ENCODE data around the gene KIRREL3.

The KIRREL3 gene

DNA sequence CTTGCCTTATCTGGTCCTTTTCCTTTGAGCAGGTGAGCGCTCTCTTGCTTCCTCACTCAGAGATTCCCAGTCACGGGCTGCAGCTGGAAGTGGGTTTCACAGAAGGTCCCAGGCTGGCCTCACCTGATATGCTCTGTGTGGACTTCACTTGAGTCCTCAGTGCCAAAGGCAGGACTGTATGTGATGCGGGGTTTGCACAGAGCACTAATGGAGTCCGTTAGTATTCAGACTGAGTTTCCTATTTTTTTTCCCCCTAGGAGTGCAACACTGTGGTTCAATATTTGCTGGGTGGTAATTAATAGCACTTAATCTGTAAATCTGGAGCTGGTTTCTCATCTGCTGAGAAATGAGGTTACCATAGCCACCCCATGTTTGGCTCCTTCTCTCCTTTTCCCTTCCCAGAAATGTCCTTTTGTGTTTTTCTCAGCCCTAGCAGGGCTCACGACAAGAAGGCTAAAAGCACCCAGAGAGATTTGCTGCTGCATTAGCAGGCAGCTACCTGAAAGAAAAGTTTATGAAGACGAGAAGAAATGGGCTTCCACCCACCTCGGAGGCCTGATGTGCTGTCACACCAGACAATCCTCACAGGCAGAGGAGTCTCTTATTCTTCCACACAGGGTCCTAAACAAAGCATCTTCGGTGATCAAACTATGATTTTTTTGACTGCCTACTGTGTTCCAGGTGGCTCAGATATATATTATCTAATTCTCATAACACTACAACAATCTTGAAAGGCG lies 262.1 kb downstream of the KIRREL3 start:
- DNase-seq (ENCODE audit: low read depth) = no peak

DNA sequence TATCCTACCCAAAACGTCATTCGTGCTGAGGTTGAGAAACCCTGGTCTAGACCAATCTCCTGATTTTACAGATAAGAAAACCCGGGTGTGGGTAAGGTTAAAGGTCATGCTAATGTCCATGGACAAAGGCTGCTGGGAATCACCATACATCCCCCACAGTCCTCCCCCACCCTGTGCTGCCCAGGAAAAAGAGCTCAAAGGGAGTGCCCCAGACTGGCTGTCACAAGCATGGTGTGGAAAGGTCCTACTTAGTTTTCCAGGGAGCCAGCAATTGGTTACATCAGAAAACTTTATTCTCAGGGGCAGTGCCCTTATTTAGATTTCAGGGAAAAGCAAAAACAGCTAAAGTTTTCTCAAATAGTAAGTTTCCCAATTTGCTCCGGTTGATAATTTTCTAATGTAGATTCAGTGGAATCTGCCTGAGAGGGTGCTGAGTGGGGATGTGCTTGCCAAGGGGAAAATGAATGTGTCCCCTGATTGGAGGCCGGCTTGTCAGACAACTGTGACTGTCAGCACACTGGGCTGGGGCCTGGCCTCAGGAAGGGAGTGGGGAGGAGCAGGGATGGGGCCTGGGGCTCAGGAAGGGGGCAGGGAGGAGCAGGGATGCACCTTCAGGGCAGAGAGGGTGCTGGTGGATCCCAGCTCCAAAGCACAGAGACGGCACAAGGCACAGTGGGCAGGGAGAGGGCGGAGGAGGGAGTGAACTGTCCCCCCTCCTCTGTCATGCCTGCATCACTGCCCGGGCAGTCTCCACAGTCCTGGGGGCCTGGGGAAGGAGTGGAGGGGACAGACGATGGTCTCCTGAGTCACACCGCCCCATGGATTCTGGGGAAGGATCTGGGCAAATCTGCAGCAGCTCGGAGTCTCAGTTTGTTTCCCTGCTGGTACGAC lies 263.6 kb downstream of the KIRREL3 start:
- DNase-seq (ENCODE audit: low read depth) = no peak

DNA sequence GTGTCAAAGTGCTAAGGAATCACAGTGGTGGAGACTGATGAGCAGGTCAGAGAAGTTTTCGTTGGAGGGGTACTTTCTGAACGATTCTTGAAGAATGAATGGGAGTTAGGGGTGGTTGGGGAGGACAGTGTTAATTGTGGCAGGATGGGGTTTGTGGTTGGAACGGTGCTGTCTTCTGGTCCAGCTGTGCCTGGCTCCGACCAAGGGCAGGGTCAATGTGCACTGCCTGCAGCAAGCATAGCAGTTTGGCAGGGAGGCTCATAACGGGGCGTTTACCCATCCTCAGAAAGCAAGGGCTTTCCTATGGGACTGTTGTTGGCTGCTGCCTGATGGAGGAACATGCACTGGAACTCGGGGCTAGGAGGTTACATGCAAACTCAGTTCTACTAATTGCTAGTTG lies 265.8 kb downstream of the KIRREL3 start:
- no peak for DNase-seq (ENCODE audit: low read depth)

DNA sequence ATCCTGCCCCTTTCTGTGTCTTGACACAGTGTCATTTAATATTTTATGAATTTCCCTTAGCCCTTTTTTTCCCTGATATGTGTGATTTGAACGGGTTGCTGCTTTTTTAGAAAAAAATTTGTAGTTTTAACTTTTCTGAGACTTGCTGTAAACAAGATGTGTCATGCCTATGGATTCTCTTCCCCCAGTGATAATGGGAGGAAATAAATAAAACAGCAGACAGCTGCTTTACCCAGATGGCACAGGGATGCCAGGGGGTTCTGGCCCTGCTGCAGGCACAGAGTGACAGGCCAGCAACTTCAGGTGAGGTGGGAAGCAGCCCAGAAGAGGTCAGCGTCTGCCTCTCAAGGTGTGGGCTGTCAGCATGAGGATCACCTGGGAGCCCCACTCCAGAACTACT lies 266.9 kb downstream of the KIRREL3 start:
- no peak for DNase-seq (ENCODE audit: low read depth)

DNA sequence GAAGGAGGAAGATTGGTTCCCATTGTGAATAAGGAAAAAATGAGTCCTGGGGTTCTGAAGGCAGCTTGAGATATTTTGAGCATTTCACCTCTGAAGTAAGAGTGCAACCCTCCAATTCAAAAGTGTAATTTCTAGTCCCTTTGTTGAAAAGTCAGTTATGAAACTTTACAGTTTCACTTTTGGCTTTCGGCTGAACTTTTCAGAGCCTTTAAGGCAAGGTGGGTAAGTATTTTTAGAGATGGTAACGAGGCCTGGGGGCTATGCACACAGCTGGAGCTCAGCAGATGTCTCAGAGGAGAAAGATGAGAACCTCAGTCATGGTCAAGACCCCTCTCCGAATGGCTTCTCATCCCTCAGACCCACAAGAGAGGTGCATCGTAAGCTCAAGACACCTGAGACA lies 267.6 kb downstream of the KIRREL3 start:
- no peak for DNase-seq (ENCODE audit: low read depth)

DNA sequence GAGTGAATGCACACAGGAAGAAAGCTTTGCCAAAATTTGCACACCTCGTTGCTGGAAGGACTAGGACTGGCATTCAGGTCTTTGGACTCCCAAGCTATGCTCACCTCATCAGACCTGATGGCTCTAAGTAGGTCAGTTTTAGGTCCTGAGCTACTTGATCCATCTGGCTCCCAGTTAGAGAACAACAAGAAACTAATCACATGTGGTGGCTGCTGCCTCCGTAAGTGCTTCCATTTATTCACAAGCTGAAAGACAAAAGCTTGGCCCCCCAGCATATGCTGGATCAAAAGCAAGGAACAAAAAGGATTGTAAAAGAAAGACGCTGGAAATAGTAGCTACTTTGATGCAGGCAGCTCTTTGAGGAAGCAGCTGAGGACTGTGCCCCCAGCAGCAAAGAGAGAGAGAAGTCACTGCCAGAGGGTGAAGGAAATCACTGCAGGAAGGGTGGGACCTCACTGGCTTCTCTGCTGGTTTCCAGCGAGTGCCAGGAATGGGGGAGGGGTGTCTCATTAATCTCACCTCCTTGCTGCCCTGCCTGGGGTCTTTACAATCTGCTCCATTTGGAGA lies 268.9 kb downstream of the KIRREL3 start:
- DNase-seq (ENCODE audit: low read depth) = no peak

DNA sequence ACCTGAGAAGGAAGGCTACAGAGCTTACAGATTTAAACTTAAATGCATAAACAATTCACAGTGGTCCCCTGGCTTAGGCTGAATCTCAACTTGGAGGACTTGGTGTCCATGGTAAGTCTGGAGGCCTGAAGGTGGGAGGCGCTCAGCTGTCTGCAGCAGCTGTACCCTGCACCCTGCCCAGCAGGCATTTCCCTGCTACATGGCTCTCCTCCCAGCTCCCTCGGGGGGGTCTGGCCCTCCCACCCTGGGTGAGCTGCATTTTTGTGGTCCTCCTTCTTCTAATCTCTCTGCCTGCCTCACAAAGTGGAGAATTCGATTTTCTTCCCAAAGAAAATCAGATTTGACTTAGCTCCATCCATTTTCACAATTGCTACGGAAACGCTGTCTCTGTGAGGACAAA lies 273.2 kb downstream of the KIRREL3 start:
- no peak for DNase-seq (ENCODE audit: low read depth)

DNA sequence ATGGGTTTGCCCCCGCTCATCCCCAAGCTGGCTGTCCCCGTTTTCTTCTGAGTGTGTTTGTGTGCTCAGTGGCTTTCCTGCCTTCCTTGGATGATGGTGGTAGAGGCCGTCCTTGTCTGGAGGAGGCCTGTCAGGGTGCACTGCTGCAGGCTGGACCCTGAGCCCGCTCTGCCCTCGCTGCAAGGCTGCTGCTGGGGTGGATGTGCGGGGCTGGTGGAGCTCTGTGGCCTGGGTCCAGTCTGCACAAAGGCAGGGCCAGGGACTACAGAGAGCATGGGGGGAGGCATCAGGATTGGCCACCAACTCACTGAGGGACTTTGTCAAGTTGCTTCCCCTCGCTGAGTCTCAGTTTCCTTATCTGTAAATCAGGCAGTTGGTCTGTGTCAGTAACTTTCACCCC lies 275.0 kb downstream of the KIRREL3 start:
- DNase-seq (ENCODE audit: low read depth) = no peak

DNA sequence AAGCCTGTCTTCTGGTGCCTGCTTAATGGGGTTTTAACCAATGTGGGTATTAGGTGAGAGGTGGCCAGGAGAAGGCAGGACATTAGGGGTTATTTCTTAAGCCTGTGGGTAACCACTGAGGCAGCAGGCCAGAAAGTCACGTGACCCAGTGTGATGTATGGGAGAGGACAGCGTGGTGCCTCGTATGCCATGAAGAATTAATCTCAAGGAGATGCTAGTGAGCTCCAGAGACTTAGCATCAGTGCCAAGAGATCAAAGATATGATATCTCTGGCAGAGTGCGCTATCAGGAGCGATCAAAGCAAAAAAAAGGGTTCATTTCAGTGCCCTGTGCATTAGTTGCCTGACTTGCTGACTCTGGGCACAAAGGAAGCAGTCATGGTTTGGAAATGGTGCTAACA lies 275.5 kb downstream of the KIRREL3 start:
- no peak for DNase-seq (ENCODE audit: low read depth)

DNA sequence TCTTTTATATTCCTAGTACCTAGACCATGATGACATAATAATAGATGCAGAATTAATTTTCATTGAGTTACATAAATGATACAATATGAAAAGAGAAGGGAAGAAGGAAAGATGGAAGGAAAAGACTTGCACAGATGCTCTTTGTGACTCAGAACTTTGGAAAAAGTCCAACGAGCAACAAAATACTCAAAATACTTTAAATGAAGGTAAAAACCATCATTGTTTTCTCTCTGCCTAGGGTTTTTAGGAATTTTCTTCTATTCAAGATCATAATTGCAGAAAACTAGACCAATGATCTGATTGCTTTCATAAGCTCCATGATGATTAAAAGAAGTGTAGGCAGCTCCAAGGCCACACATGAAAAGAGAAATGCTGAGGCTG lies 276.9 kb downstream of the KIRREL3 start:
- DNase-seq (ENCODE audit: low read depth) = no peak

DNA sequence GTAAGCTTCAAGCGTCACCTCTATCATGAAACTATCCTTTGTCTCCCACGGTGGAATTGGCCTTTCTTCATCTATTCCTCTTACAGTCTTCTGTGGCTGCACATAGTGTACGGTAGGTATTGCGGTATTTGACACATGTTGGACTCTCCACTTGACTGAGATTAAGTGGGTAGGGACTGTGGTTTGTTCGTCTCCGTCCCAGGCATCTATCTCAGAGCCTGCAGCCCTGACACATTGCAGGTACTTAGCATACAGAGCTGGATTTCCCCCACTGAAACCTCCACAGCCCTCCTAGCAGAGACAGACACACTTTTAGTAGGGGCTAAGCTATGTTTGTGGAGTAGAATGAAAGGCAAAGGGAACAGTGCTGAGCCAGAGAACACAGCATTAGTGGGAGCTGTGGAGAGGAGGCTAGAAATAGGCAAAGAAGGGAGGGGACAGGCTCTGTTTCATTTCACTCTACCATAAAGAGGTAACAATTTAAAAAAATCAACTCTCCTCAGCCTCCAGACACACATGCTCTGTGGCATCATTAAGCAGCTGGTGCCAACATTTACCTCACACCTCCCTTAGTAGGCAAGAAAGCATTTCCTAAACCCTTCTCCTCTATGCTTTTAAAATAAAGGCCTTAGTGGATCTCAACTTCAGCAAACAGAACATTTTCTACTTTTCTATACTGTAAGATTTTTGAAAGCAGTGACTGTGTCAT lies 277.5 kb downstream of the KIRREL3 start:
- DNase-seq (ENCODE audit: low read depth) = no peak

DNA sequence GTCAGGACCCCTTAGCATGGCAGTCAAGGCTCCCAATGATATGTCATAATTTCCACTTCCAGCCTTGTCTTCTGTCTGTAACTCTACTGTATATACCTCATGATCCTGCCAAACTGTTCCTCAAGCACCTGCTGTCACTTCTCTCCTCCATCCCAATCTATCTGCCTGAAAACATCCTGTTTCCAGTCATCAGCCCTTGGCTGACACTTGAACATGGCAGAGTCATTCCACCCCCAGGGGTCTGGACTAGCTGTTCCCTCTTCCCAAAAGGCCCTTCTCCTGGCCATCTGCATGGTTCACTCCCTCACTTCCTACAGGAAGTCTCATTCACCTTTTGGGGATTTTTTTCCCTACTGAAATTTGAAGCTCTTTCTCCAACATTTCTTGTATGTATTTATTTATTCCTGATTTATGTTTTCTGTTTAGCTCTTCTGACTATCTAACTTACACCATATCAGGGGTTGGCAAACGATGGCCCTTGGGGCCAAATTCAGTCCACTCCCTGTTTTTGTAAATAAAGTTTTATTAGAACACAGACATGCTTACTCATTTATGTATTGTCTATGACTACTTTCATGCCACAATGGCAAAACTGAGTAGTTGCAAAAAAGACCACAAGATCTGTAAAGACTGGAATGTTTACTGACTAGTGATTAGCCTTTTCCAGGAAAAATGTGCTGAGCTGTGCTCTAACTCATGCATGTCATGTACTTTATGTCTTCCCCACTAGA lies 278.4 kb downstream of the KIRREL3 start:
- DNase-seq (ENCODE audit: low read depth) = no peak

DNA sequence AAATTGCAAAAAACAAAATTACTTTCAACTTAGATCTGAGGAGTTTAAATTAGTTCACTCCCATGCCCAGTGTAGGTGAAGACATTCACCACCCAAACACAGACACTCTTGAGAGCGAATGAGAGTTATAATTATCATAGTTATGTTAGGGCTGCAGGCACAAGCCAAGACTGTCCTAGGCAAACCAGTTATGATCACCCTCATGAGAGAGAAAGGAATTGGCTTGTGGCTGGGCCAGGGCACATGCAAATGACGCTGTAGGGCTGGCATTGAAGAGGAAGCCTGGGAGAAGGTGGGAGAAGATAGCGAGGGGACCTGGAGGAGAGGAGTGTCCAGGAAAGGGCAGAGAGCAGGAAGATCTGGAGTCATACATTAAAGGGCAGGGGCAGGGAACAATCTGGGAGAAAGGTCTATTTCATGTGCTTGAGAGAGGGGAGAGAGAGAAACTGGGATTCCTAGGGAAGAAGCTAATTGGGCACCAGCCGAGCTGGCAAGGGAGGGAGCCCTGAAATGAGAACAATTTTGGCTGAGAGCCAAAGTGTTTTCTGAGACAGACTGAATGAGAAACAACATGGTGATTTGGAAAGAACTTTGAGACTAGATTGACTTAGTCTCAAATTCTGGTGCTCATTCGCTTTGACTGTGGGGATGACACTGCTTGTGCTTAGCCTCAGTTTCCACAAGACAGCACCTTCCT lies 279.9 kb downstream of the KIRREL3 start:
- DNase-seq (ENCODE audit: low read depth) = no peak

DNA sequence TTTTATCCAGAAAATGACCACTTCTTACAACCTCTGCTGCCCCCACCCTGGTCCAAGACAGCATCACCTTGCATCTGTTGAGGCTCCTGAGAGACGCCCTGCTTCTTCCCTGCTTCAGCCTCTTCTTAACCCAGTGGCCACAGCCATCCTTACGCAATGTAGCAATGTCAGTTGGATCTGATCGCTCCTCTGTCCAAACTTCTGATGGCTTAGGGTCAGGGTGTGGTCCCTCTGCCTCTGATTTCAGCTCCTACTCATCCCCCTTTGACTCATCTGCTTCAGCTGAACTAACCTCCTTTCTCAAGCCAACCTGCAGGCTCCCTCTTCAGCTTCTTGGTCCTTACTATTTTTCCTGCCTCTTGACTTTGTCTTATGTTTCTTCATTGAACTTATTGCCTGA lies 280.8 kb downstream of the KIRREL3 start:
- DNase-seq (ENCODE audit: low read depth) = no peak

DNA sequence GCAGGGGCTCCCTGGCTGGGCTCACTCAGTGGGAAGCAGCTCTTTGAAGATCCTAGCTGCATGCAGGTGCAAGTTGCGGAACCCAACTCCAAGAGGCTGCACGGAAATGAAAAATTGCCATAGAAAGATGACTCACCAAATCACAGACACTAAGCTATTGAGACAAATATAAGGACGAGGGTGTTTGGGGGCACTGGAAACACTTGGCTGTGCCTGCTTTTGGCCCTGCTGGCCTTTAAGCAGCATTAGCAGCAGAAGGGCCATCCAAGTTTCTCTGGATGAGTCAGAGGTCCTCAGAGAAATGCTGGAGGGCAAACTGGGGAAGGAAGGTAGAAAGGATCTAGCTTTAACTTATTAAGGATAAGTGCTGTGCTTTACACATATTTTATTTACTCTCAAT lies 282.3 kb downstream of the KIRREL3 start:
- DNase-seq (ENCODE audit: low read depth) = no peak

DNA sequence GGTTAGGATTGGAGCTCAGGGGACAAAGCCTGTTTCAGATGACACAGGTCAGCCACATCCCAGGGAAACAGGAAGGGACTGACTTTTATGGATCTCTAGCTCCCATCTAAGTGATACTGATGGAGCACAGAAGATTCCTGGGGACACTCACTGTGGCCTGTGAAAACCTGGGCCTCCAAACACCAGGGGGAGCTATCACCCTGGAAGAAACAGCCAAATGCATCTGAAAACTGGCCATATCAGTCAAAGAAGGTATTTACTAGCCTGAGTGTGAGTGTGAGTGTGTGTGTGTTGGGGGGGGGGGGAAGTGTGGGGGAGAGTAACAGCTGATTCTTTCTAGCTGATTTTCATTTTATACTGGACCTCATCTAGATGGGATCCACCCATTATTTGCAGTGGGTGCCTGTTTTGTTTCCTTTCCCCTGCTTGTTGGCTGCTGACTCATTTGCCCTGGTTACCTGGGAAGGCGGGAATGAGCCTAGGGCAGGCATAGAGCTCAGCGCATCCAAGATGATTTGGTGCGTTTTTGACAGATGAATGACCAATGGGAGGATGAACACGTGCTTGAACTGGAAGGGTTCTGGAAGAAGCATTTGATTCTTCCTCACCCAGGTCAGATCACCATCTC lies 284.0 kb downstream of the KIRREL3 start:
- peak; percentile 3 for DNase-seq (ENCODE audit: low read depth)

DNA sequence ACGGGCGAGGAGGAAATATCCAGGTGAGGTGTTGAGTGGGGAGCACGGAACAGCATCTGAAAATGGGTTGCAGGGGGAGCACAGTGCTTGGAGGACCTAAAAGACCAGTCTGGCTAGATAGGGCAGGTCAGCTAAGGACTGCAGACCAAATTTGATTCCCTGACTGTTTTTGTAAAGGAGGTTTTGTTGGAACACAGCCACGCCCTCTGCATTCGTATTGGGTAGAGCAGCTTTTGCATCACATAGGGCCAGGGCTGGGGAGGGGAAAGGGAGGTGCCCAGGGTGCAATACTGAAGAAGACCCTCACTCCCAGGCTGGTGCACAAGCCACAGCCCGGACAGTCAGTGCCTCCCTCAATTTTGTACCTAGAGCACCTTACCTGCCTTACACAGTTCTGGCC lies 286.8 kb downstream of the KIRREL3 start:
- DNase-seq (ENCODE audit: low read depth) = no peak

DNA sequence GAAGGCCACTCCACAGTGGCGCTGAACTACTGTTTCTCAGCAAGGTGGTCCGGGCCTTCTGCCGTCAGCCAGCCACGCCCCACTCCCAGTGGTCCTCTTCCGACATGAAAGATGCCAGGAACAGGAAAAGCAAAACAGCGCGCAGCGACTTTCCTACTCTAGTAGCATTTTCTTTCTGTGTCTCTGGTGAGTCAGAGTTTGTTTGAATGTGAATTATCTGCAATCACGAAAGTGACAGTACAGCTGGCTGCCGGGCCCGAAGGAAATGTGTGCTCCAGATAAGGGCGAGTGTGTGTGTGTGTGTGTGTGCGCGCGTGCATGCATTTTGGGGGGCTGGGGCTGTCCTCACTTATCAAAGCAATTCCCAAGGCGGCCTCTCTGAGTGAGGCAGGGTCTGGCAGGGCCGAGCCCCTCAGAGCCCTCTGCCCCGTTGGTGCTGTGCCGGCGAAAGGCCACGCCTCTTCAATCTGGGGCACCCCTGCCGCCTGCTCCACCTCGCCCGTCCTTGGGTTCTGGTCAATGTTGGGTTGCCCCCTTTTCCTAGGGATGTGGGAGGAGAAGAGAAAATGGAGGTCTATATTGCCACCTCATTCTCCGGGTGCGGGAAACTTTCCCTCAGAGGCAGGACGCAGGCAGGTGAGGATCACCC lies 288.5 kb downstream of the KIRREL3 start:
- DNase-seq (ENCODE audit: low read depth) = no peak

DNA sequence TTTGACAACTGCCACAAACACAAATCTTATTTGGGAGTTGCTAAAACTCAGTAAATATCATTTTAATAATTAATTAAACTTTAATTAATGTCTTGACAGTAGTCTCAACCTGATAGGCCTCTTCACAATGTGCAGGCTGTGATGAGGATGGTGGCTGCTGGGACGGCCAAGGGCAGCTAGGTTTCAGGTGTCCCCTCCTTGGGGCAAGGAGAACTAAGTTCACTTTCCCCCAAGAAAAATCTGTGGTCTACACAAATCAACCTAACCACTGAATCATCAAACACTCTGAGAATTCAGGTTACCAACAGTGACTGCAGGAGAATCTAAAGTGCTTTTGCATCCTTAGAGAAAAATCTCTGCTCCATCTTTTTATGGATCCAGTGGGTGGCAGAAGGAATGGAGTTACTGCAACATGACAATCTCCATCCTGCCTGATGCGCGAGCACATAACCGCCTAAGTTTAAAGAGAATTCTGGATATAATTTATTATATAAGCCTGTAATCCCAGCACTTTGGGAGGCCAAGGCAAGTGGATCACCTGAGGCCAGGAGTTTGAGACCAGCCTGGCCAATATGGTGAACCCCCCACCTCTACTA lies 289.7 kb downstream of the KIRREL3 start:
- DNase-seq (ENCODE audit: low read depth) = no peak

DNA sequence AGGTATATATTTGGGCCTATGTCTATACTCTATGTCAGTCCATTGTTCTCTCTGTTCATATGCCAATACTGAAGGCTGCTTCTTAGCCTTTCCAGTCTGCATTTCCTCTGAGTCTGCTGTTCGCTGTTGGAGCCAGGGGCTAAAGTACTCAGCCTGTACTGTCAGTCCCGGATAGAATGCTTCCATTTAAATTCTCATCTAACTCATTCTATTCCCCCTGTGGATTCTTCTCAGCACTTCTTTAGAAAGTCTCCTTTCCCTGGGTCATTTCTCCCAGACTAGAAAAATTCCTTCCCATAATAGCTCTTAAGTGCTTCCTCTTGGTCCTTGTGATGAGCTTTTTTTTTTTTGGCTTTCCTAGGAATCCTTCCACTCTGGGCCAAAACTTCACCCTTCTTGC lies 293.1 kb downstream of the KIRREL3 start:
- no peak for DNase-seq (ENCODE audit: low read depth)

Data from iris pigment epithelial cell (primary cell).